Measurements from ENCODE around the gene VSTM2L. TPM values are rescaled to one million over a fixed set of nuclear protein-coding genes. Genes with fewer than 3 reads are reported as not detected.

Gene VSTM2L
- polyA plus RNA-seq, 1 of the 3 experiments (the other 2 are of a cell fraction): 5.1 TPM

- TF ChIP-seq MAX (IDR thresholded peaks at IDR 0.05; ENCODE audit: low read depth) (no peak), MEF2A (IDR thresholded peaks at IDR 0.05; ENCODE audit: borderline replicate concordance, low read depth) (no peak), RFX5 (IDR thresholded peaks at IDR 0.05; ENCODE audit: low read length) (no peak), RCOR1 (IDR thresholded peaks at IDR 0.05; ENCODE audit: low read length) (no peak)
Measured at GRCh38 chr20:37983286-37983685, 80.4 kb downstream of the VSTM2L start (continued).

- no peaks in the 10 kb centered on the region for H3K9me2 ChIP-seq
- CTCF ChIA-PET: interaction anchor here (0.7 to 1.4 kb wide), 3 partner anchors 26 to 420 kb away, joined by 3 read pairs; no protein-coding TSS in a partner anchor
- POLR2A ChIA-PET: no interaction called here
Measured at GRCh38 chr20:37984018-37984785, 81.3 kb downstream of the VSTM2L start.

GRCh38 chr20:37986044-37986858 lies 83.3 kb downstream of the VSTM2L start:
- Histone ChIP-seq H3K9me2 (no peaks in the 10 kb centered on the region), H3K4me3 (ENCODE audit: low read depth in 2 of 2, low read length in 1 of 2) (no peak overlapping the region), H4K20me1 (ENCODE audit: insufficient read depth) (no peaks in the 10 kb centered on the region), H3K9me3 (no peaks in the 10 kb centered on the region), H3K79me2 (ENCODE audit: insufficient read depth) (no peaks in the 10 kb centered on the region), H3K9ac (no peak overlapping the region), H3K4me1 (ENCODE audit: control insufficient read depth in 1 of 2, insufficient read depth in 2 of 2, low read depth in 1 of 2, low read length in 1 of 2) (peaks cover 0 to 72% of the 10 kb centered on the region in 2 experiments; a peak in 2 of 4 replicates), H3F3A (replicated peaks; ENCODE audit: insufficient read depth) (no peaks in the 10 kb centered on the region), H3K4me2 (no peak overlapping the region), H3K27me3 (ENCODE audit: insufficient read depth) (no peaks in the 10 kb centered on the region), H3K27ac (ENCODE audit: low read depth in 2 of 2, low read length in 1 of 2) (peak overlapping the region in 1 of 2 experiments; percentile 99; a peak in 2 of 4 replicates), H3K36me3 (replicated peaks in 1 of 2; ENCODE audit: control insufficient read depth in 1 of 2, insufficient read depth in 2 of 2, low read length in 1 of 2) (peaks cover 13 to 24% of the 10 kb centered on the region in 2 experiments), H2AFZ (ENCODE audit: low read depth) (no peak overlapping the region)
- DNase-seq: no peak
- WGBS (ENCODE audit: low lambda C conversion rate): 93% methylated on average over 9 of the region's 9 CpGs
- POLR2A ChIA-PET: interaction anchor here (1.5 to 2.5 kb wide), 2 partner anchors 63 to 71 kb away, joined by 3 to 12 read pairs; no protein-coding TSS in a partner anchor
- CTCF ChIA-PET: interaction anchor here (0.9 to 3.7 kb wide), 7 partner anchors 32 to 423 kb away, joined by 3 to 19 read pairs (median 5); partner anchors contain the start of gene VSTM2L
- TF ChIP-seq SMC3 (IDR thresholded peaks at IDR 0.05; ENCODE audit: low read depth, low read length) (no peak), PBX3 (IDR thresholded peaks at IDR 0.05) (no peak), EZH2phosphoT487 (IDR thresholded peaks at IDR 0.05; ENCODE audit: borderline replicate concordance, low read depth) (no peak), GABPA (IDR thresholded peaks at IDR 0.05; ENCODE audit: low read depth) (no peak), MXI1 (IDR thresholded peaks at IDR 0.05; ENCODE audit: low read depth, low read length) (no peak), TEAD4 (IDR thresholded peaks at IDR 0.05; ENCODE audit: borderline replicate concordance, insufficient read depth) (no peak), USF1 (IDR thresholded peaks at IDR 0.05; ENCODE audit: borderline replicate concordance, low read depth) (no peak), MAX (IDR thresholded peaks at IDR 0.05; ENCODE audit: low read depth) (no peak), TAF1 (IDR thresholded peaks at IDR 0.05; ENCODE audit: borderline replicate concordance, low read depth, low read length) (no peak), RFX5 (IDR thresholded peaks at IDR 0.05; ENCODE audit: low read length) (no peak), GATA2 (CRISPR knock-in tag; IDR thresholded peaks at IDR 0.05) (no peak), NFIC (IDR thresholded peaks at IDR 0.05; ENCODE audit: borderline replicate concordance) (no peak), RAD21 (IDR thresholded peaks at IDR 0.05; ENCODE audit: low read length) (no peak), EP300 (IDR thresholded peaks at IDR 0.05; ENCODE audit: borderline replicate concordance in 1 of 2, low read depth in 1 of 2, low read length in 1 of 2) (no peak), IRF3 (IDR thresholded peaks at IDR 0.05; ENCODE audit: low read depth, low read length) (no peak)

More at GRCh38 chr20:37984018-37984785, 81.3 kb downstream of the VSTM2L start:
- H3K79me2 ChIP-seq (ENCODE audit: insufficient read depth): no peaks in the 10 kb centered on the region
- H3K27ac ChIP-seq (ENCODE audit: low read depth in 2 of 2, low read length in 1 of 2): peak overlapping the region in 1 of 2 experiments; percentile 69; a peak in 2 of 4 replicates
- H3K27me3 ChIP-seq (ENCODE audit: insufficient read depth): no peaks in the 10 kb centered on the region
- no peaks in the 10 kb centered on the region for H3K9me3 ChIP-seq
- no peak overlapping the region for H3K9ac ChIP-seq
- H3F3A ChIP-seq (replicated peaks; ENCODE audit: insufficient read depth): no peaks in the 10 kb centered on the region
- TF ChIP-seq RCOR1 (IDR thresholded peaks at IDR 0.05; ENCODE audit: low read length) (0 out of 2 replicates have a peak, but pooled peaks have one; percentile 9), EP300 (IDR thresholded peaks at IDR 0.05; ENCODE audit: borderline replicate concordance in 1 of 2, low read depth in 1 of 2, low read length in 1 of 2) (0 out of 4 replicates have a peak, but pooled peaks of 1 of the 2 experiments have one; percentile 28), GABPA (IDR thresholded peaks at IDR 0.05; ENCODE audit: low read depth) (no peak), GATA2 (CRISPR knock-in tag; IDR thresholded peaks at IDR 0.05) (peak; percentile 16; the same call in 1 of the 2 replicates)
- DNase-seq: peak; percentile 49
- 86% methylated on average over 12 of the region's 14 CpGs for WGBS (ENCODE audit: low lambda C conversion rate)
- no peak overlapping the region for H3K4me2 ChIP-seq
- H4K20me1 ChIP-seq (ENCODE audit: insufficient read depth): 0 out of 2 replicates have a peak, but pooled peaks cover 3% of the 10 kb centered on the region
- no peak overlapping the region for H2AFZ ChIP-seq (ENCODE audit: low read depth)
- H3K4me3 ChIP-seq (ENCODE audit: low read depth in 2 of 2, low read length in 1 of 2): no peak overlapping the region
- H3K4me1 ChIP-seq (ENCODE audit: control insufficient read depth in 1 of 2, insufficient read depth in 2 of 2, low read depth in 1 of 2, low read length in 1 of 2): peaks cover 0 to 53% of the 10 kb centered on the region in 2 experiments; a peak in 2 of 4 replicates
- H3K36me3 ChIP-seq (replicated peaks in 1 of 2; ENCODE audit: control insufficient read depth in 1 of 2, insufficient read depth in 2 of 2, low read length in 1 of 2): peaks cover 13 to 20% of the 10 kb centered on the region in 2 experiments

Data from SK-N-SH (cell line).